GM19328 (cell line): Measurements from ENCODE around the gene SAP25.

ENCODE experiments used
- ATAC-seq: cut with Tn5 transposase; IDR thresholded peaks from one replicate; pipeline ENCODE4 v1.9.1; 2021; ENCODE audit warnings: mild to moderate bottlenecking, moderate library complexity; ENCODE audit not compliant: unreplicated experiment

Gene SAP25

DNA sequence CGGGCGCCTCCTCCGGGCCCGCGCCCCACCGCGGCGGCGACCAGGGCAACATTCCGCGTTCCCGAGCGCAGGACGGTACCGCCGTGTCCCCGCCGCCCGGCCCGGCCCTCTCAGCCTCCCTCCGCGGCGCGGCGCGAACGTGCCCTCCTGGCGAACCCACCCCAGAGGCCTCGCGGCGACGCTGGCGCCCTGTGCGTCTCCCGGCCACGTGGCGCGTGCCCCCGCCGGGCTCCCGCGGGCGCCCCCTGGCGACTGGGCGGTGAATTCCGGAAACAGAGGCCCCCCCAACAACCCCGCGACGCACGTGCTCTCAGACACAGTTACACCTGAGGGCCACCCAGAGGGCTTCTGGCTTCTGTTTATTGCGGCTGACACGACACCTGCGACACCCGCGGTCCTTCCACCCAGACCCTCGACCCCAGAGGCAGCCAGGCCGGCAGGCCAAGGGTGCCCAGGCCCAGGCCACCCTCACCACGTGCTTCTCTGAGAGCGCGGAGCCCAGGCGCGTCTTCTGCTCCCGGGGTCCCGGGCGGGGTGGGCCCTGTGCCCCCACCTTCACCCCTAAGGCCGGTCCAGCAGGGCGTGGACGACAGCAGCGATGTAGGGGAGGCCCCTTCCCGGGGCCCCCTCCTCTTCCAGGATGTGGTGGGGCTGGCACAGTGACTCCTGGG, at the start of gene SAP25:
Gene SAP25 (minus strand): TSS at position 210 of the 671 bp plus-strand sequence. CDS start 158 bp downstream, at position 52.
- ATAC-seq: no peak

DNA sequence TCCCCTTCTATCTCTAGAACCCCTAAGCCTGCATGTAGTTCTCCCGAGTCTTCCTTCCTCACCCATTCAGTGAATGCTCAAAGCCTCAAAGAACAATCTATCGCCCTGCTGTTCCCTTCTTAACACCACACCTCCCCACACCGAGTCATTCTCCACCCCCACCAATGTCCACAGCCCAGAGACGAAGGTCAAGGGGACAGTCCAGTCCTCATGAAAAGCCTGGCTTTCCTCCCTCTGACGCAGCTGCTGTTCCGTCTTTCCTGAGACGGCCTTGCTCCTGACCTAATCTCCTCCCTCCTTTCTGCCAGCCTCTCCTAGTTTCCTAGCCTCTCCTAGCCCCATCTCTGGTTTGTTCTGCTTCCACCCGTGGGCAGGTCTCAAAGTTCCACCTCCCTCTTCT, 47.9 kb upstream of the SAP25 start:
- ATAC-seq: no peak

DNA sequence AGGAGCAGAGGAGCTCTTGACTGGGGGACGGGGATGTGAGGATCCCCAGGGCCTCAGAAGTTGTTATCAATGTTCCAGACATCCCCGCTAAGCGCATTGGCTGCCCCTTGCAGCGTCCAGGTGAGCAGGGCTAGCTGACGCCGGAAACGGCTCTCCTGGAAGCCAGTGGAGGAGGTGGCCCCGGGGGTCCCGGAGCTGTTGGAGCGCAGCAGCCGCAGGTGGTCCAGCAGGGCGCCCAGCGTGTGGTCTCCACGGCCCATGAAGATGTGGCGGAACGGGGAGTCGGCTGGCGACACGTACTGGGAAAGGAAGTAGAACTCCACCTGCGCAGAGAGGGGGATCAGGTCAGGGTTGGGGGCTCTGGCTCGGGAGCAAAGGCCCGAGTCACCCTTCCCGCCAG, 47.1 kb upstream of the SAP25 start:
- no peak for ATAC-seq

DNA sequence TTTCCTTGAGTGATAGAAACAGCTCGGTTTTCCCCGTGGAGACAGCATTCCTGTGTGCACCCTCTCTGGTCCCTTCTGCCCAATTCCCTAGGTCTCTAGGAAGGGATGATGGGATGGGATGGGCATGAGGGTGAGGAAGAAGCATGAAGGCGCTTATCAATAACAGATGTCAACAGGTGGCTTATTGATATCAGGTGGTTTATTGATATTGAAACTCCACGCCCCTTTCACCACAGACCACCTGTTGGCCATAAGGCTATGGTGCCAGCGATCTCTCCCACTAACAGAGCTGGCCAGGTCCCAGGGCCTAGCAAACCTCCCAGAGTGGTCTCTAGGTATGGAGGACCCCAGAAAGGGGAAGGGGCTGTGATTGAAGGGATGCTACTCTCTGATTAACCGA, 46.5 kb upstream of the SAP25 start:
- ATAC-seq: no peak

DNA sequence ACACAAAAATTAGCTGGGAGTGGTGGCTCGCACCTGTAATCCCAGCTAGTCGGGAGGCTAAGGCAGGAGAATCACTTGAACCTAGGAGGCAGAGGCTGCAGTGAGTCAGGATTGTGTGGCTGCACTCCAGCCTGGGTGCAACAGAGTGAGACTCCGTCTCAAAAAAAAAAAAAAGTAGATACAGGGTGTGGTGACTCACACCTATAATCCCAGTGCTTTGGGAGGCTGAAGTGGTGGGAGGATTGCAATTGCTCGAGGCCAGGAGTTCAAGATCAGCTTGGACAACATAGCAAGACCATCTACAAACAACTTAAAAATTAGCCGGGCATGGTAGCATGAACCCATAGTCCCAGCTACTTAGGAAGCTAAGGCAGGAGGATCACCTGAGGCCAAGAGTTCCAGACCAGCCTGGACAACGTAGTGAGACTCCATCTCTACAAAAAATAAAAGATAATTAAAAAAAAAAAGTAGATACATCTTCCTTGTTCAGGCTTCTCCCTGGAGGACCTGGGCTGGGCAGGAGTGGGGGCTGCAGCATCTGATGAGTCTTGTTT, 40.7 kb upstream of the SAP25 start:
- no peak for ATAC-seq

DNA sequence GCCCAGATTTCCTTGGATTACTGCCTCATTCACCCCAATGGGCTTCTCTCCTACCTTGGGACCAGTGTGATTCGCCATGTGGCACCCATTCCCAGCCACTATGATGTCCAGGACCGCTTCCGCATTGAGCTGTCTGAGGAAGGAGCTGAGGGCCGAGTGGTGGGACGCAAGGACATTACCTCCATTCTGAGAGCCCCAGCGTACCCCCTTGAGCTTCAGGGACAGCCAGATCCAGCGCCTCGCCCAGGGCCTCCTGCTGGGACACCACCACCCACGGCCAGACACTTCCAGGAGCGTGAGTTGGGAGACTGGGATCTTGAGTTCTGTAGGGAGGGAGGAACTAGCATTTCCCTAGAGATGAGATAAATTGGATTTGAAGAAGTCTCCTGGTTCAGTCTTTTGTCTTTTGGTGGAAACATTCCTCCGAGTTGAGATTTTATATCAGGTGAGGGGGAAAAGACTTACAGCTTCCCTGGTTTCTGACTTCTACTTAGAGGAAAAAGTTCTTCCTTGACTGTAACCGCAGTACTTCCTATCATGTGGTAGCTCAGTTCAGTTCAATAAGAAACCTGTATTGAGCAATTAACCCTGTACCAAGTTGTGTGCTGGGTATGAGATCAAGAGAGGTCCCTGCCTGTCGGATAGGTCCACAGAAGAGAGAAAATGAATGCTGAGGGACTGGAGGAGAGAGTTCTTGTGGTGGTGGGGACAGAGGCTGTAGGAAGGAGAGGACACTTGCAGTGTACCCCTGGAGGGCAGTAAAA, 39.9 kb upstream of the SAP25 start:
- ATAC-seq: no peak

DNA sequence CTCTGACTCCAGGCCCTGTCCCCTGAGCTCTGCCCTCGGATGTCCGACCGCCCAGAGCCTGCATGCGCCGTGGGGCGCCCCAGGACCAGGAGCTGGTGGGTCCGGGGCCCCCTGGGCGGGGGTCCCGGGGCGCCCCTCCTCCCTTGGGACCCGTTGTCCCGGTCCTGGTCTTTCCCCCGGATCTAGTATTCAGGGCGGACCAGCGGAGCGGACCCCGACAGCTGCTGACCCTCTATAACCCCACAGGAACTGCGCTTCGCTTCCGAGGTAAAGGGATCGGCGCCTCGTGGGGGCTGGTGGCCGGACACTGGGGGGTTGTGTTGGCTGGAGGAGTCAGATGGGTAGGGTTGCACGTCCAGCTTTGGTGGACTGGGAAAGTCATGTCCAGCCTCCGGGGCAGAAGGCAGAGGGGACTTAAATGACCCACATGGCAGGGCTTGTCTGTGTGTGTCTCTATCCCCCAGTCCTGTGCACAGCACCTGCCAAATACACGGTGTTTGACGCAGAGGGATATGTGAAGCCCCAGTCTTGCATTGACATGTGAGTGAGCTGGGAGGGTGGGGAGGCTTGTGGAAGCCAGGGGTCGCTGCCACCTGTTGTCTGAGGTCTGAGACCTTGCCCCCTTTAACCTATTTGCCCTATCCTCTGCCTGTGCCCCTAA, 39.2 kb upstream of the SAP25 start:
- no peak for ATAC-seq

DNA sequence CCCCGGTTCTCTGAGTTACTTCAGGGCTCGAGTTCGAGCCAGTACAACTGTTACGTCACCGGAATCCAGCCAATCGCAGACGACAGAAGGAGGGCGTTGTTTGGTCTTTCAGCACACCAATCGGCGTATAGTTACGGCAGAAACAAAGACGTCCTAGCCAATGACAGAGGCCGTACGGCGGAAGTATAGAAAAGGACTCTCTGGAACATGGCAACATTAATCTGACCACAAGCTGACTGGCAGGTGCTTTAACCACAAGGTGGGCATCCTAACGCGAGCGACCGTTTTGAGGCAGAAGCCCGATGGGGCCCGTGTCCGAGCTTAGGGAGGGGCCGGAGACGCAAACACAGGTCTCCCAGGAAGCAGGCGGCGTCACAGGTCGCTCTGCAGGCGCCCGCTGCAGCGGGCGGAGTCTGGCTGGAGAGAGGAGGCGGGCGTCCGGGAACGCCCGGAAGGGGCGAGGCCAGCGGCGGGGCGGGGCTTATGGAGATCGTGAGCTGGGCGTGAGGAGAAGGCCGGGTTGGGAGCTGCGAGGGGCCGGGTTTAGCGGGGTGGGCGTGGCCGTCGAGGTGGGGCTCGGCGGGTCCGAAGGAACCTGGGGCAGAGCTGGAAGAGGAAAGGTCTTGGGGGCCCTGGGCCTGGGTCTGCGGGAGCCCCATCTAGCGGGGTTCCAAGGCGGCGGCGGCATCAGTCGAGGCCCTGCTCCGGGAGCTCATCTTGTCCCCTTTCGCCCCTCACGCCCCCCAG, 38.5 kb upstream of the SAP25 start, which contains the start of gene MOSPD3:
Gene MOSPD3 (plus strand): TSS at position 558 of the 747 bp plus-strand sequence. CDS start 252 bp downstream, outside the sequence.
- peak; percentile 94 for ATAC-seq

DNA sequence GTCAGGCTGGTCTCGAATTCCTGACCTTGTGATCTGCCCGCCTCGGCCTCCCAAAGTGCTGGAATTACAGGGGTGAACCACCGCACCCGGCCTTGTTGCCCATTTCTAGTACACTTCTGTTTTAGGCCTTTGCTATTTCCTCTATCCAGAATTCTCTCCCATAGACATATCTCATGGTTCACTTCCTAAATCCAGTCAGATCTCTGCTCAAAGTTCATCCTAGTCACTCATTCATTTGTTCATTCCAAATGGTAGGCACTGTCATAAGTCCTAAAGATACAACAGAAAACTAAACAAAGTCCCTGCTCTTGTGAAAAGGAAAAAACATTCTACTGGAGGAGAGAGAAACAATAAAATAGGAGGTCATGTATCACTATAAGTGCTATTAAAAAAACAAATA, 36.3 kb upstream of the SAP25 start:
- ATAC-seq: no peak

DNA sequence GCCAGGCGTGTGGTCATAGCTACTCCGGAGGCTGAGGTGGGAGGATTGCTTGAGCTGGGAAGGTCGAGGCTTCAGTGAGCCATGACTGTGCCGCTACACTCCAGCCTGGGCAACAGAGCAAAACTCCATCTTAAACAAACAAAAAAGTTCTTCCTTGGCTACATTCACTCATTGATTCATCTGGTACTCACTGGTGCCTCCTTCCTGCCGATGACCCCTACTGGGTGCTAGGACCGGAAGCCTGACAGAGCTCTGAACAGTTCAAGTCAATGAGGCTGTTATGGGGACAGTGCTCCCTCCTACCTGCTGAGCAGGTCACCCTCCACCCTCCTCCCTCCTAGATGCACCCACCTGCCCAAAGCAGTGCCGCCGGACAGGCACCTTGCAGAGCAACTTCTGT, 33.4 kb upstream of the SAP25 start:
- ATAC-seq: no peak

DNA sequence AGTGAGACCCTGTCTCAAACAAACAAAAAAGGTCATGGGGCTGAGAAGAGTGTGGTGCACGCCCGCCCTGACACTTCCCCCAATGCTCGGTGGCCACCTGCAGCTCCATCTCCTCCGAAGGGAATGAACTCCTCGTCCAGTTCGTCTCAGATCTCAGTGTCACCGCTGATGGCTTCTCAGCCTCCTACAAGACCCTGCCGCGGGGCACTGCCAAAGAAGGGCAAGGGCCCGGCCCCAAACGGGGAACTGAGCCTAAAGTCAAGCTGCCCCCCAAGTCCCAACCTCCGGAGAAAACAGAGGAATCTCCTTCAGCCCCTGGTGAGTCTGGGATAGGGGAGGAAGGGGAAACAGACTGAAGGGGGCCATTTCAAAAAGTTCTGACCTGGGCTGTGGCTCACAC, 32.6 kb upstream of the SAP25 start:
- ATAC-seq: no peak

DNA sequence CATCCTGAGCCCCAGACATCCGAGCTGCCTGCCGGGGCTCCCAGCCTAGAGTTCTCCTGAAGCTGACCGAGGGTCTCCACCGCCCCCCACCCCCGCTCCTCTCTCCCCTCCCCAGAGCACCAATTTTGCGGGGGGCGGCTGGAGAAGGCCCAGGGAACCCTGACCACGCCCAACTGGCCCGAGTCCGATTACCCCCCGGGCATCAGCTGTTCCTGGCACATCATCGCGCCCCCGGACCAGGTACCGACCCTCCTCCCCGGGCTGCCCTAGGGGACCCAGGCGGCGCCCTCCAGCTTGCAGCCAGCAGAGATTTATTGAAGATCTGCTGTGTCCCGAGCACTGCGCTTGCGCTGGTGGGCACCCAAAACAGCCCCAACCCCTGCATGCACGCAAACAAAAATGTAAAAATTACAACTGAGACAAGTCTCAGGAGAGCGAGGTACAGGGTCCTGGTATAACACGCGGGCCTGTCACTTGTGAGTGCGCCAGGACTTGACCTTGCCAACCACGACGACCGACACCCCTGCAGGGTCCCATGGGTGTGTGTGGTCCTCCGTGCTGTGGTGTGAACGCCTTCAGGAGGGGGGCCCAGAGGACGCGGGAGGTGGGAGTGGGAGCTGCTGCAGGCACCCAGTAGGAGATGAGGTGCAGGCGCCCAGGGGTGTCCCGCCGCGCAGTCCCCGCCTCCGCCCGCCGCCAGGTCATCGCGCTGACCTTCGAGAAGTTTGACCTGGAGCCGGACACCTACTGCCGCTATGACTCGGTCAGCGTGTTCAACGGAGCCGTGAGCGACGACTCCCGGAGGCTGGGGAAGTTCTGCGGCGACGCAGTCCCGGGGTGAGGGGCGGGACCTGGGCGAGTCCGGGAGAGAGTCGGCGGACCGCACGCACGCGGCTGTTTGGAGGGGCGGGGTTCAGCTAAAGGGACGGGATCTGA, 31.5 kb upstream of the SAP25 start:
- no peak for ATAC-seq

DNA sequence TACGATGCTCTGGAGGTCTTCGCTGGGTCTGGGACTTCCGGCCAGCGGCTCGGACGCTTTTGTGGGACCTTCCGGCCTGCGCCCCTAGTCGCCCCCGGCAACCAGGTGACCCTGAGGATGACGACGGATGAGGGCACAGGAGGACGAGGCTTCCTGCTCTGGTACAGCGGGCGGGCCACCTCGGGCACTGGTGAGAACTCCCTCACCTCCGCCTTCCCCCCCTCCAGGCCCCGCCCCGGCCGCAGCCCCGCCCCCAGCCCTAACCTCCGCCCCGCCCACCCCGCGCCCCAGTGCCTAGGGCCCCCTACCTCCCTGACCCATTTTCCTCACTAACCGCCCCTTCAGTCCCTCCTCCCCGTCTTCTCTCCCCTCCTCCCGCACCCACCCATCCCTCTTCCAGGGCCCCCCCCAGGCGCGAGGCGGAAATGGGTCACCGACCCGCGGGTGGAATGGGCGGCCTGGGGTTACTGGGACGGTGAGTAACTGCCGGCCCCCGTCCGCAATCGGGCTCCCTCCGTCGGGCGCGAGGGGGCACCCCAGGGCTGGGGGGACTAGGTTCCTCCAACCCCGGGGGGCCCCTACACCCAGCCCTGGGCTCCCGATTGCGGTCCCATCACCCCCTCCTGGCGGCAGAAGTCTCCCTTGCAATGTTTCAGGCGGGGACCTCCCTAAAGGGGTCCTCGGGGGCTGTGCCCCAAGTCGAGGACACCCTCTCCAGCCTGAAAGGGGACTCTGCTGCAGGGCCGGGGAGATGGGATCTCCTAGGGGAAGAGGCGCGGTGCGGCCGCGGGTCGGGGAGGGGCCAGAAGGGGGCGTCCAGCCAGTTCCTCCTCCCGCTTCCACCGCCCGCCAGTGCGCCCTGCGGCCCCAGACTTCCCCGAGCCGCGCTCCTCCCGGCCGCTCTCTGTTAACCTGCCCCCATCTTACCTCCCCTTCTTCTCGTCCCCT, 30.6 kb upstream of the SAP25 start:
- no peak for ATAC-seq

DNA sequence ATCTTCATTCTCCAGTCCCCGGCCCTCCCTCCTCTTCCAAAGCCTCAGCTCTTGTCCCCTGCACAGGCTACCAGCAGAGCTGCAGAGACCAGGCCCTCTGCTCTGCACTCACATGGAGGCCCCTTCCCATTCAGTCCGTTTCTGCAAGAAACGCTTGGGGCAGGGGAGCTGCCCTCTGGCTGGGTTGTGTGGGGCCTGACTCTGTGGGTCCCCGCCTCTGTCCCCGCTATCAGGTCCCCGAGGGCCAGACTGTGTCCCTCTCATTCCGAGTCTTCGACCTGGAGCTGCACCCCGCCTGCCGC, 30.0 kb upstream of the SAP25 start:
- ATAC-seq: no peak

DNA sequence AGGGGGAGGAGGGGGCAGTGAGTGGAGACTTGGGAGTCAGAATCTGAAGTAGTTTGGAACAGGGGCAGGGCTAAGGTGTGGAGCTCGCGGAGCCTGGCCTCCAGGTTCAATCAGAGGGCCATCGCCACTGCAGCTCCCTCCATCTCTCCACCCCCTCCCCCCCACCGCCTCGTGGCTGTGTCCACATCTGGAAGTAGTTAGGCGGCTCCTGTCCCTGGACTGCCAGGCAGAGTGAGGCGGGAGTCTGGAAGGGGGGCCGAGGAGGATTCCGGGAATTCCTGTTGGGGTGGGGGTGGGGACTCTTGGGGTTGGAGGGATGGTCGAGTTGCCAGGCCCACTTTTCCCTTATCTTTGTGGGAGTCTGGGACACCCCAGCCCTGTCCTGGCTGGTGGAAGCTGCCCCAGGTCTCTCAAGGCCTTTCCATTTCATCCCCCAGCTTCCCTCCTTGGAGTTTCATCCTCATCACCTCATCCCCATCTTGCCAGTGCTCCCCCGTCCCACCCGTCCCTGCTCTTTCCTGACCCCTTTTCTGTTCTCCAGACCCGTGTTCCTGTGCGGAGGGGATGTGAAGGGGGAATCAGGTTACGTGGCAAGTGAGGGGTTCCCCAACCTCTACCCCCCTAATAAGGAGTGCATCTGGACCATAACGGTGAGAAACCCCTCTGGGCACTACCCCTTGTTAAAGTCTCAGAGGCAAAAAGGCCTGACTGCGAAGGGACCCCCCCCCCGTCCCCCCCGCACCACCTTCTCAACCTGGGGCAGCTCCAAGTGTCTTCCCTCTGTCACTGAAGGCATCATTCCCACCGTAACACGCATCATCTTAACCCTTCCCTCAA, 29.4 kb upstream of the SAP25 start:
- ATAC-seq: no peak

DNA sequence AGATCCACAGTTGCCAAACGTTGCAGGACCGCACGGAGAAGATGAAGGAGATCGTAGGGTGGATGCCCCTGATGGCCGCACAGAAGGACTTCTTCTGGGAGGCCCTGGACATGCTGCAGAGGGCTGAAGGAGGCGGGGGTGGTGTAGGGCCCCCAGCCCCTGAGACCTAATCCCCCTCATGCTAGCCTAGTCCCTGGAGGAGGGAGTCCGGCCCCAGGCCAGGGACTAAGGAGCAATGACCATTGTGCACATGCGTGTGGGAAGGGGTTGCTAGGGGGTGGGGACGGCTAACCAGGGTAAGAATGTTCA, 27.0 kb upstream of the SAP25 start:
- no peak for ATAC-seq

DNA sequence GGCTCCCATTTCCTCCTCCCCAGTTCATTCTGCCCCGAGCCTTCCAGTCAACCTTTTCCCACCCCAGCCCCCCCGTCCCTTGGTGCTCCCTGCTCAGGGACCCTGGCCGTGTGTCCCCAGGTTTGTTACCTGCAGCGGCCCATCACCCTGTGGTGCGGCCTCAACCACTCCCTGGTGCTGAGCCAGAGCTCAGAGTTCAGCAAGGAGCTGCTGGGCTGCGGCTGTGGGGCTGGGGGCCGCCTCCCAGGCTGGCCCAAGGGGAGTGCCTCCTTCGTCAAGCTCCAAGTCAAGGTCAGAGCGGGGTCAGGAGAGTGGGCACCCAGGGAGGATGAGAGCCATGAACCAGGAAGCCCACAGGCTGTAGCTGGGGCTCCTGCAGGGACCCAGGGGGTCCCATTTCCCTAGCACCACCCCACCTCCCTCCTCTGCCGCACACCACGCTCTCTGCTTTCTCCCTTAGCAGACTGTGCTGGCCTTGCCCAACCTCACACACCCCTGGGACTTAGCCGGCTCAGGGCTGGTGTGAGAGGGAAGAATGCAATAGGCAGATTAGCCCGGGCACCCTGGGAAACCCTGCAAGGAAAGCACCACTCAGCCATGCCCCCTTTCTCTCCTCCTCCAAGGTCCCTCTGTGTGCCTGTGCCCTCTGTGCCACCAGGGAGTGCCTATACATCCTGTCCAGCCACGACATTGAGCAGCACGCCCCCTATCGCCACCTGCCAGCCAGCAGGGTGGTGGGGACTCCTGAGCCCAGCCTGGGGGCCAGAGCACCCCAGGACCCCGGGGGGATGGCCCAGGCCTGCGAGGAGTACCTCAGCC, 26.4 kb upstream of the SAP25 start:
- no peak for ATAC-seq
